NK-92 treated with Interleukin-12 subunit alpha and Interleukin-12 subunit beta, amount 100 ng/mL, for 24 hours (cell line): ENCODE measurements around the gene ADCY10.
"Not testable (repeated sequence)": the region's sequence is repeated elsewhere in the genome, so short reads cannot be mapped to it uniquely, and the experiment has no call there.

Experiments
- DNase-seq: peaks from one replicate; lab custom pipeline; 2025; lab: John Stamatoyannopoulos, UW

Gene ADCY10

DNA sequence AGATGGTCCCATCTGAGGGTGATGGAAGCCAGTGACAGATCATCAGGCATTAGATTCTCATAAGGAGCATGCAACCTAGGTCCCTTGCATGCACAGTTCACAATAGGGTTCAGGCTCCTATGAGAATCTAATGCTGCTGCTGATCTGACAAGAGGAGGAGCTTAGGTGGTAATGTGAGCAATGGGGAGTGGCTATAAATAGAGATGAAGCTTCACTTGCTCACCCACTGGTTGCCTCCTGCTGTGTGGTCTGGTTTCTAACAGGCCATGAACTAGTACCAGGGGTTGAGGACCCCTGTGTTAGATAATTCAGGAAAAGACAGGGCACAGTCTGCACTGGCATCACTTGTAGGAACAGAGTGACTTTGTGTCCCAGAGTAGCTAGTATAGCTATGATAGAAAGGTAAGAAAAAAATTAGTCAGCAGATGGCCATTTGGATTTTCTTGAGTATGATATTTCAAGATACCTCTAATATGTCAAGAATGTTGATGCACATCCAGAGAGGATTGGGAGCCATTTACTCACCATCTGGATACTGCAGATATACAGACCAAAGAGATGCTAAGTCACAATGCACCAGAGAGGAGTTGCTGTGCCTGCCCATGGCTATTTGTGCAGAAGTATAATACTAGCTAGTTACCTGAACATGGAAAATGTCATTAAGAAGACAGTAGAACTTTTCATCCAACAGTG is 53.6 kb downstream of the ADCY10 start:
- DNase-seq, result no peak

DNA sequence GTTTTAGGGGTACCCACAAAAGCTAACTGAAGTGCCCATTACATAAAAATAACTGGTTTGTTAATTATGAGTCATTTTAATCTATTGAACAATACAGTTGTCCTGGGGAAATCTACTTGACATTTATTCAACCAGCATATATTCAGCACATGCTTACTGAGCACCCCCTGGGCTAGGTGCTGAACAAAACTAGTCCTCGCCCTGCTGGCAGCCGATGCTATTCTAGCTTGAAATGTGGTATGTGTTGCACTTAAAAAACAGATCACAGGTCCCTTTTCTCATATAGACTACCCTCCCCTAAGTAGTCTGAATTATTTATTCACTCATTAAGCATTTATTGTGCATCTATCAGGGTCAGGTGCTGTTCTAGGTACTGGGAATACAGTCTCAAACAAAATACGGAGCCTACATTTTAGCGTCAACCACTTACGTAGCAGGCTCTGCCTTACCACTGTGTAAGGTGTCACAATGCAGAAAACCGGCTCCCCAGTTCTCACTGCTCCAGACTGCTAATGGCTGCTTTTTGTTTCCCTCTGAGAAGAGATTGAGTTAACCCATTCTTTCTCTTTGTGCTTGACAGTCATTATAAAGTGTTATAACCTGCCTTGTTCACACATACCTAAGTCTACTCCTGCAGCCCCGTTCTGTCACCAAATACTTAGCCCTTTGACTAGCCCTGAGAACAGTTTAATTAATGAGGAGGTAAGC is 57.1 kb downstream of the ADCY10 start:
- no peak for DNase-seq

DNA sequence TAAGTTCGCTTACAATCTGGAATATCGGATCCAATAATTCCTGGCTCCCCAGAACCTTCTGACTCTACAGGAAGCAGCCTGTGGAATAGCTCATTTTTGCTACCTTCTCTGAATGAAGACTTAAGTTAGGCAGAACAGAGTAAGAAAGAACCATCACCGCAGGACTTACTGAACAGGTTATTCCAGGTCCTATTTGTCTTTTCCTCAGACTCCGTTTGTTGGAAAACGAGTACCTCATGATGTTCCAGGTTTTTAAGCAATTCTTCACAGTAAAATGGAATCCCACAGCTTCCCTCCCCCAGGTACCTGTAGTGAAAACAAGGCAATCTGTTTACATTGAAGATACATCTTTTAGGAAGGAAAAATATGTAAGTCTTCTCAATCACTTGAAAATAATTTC is 59.8 kb downstream of the ADCY10 start:
- no peak for DNase-seq

DNA sequence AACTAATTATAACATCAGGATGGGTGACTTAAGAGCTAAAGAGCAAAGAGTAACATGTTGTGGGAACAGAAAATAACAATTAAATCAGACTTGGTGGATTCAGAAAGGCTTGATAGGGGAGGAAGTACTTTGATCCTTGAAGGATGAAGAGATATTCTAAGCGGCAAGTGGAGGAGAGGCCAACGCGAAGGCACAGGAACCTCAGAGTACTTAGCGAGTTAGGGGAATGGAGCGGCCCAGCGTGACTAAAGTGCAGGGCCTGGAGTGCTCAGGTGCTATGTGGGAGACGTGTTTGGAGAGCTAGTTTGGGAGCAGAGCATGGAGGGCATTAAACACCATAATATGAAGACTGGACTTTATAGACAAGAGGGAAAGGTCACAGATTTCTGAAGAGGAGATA is 64.3 kb downstream of the ADCY10 start:
- DNase-seq, result no peak

DNA sequence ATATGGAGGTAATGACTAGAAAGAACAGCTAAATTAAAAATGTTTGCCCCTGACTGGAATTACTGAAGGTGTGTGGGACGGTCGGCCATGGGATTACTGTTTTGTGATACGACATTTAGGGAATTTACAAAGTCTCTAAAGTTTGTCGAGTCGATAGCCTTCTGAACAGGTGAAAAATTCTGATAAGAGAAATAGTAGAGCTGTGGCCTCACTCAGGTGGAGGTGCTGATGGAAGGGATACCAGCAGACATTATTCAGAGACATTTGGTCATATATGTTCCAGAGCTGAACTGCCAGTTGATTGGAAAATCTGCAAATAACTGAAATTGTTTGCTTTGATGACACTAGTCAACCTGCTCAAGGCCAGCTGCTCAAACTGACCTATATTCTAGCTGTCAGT is 71.1 kb downstream of the ADCY10 start:
- no peak for DNase-seq

DNA sequence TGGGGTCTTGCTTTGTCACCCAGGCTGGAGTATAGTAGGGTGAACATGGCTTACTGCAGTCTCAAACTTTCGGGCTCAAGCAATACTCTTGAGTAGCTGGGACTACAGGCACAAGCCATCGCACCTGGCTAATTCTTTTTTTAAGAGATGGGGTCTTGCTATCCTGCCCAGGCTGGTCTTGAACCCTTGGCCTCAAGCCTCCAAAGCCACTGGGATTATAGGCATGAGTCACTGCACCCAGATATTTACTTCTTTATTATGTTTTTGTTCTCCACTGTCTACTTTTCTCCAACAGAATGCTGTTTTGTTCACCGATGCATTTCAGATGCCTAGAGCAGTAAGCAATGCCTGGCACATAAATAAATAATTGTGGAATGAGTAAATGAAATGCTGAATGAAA is 72.4 kb downstream of the ADCY10 start:
- no peak for DNase-seq

DNA sequence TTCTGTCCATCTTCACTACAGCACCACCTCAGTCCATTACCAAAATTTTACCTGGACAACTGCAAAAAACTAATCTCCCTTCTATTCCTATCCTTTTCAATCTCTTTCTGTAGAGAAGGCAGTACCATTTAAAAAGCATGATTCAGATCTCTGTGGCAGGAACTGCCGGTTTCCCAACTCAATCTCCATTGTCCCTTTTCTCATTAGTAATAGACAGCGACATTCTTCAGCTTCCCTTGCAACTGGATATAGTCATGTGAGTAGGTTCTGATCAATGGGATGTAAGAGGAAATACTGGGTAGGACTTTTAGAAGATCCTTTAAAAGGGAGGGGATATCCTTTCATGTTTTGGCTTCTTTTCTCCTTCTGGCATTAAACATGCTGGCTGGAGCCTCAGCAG is 74.9 kb downstream of the ADCY10 start:
- no peak for DNase-seq

DNA sequence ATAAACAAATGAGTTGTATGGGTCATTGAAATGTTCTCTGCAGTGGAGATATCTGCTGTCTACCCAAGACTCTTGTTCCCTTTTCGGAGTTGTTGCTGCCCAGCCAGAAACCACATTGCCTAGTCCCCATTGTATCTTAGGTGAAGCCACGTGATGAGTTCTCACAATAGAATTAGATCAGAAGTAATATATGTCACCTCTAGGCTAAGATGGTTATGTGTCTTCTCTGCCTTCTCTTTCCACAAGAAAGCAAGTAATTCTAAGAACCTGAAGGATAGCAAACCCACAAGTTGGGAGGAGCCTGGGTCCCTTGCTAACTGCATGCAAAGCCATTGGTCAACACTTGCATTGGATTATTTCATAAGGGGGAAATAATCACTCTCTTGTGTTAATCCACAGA is 76.6 kb downstream of the ADCY10 start:
- no peak for DNase-seq

DNA sequence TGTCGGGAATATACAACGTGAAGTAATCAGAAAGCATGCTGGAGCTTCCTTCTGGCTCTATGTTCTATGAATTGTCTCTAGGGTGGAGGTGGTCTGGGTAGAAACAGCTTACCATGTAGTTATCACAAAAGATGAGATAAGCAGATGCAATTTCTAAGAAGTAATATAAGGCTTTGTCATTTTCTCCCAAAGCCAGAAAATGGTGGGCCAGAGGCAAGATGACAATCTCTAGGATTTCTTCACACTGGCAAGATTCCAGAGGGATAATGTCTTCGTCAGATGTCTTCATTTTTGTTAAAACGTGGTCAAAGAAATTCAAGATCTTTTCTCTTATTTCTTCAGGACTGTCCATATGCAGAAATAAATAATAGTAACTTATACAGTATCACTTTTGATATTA is 77.7 kb downstream of the ADCY10 start:
- DNase-seq, result no peak

DNA sequence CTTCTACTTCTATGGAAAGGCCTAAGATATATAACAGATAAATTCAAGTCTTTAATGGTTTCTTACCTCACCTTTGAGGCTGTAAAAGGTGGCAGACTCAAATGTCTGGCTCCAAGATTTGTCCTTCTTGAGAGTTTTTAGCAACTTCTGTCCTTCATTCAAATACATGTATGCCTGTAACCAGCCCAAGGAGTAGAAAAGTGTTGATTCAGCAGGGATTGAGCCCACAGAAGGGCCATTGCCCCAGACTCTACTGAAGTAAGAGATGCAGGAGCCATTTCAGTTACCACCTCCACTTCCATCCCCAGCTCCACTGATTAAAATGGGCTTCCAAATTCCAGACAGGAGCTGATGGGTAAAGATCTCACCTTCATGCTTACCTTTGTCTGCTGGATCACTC is 80.0 kb downstream of the ADCY10 start:
- no peak for DNase-seq

DNA sequence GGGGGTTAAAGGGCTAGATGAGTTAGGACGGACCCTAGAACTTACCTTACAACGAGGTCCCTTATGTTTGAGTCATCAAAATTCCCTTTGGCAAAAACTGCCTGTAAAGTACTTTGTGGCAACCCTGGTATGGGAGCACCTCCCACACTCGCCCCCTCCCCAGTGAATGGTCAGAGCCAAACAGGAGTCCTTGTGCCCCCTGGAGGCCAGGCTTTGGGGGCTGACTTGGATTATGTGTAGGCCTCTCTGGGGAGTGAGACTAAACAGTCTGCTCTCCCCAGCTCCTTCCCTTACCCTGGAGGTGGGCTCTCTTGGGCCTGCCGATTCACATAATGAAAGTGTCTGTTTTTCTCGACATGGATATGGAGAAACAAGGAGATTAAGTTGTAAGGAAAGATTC is 81.2 kb downstream of the ADCY10 start:
- no peak for DNase-seq

DNA sequence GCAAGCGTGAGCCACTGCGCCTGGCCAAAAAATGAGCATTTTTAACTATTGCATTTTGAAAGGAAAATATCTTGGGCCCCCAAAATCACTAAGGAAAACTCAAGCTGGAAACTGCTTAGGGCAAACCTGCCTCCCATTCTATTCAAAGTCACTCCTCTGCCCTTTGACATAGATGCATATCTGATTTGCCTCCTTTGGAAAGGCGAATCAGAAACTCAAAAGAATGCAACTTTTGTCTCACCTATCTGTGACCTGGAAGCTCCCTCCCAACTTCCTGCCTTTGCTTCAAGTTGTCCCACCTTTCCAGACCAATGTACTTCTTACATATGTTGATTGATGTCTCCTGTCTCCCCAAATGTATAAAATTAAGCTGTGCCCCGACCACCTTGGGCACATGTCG is 83.3 kb downstream of the ADCY10 start:
- DNase-seq, result not testable (repeated sequence)

DNA sequence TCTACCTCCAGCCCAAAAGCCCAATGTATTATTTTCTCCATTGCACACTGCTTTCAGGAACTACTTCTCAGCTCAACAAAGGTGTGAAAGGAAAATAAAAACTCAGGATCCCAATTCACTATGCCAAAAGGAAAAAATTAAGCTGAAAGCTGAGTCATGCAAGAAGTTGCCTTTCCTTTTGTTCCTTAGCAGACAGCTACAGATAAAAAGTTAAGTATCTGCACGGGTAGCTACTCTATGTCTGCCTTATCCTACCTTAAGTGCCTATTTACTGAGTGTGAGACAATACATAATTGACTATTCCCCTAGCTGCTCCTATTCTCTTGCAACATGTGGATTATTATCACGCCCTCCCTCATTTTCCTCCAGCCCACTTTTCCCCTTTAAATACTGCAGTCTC is 84.1 kb downstream of the ADCY10 start:
- DNase-seq, result no peak

DNA sequence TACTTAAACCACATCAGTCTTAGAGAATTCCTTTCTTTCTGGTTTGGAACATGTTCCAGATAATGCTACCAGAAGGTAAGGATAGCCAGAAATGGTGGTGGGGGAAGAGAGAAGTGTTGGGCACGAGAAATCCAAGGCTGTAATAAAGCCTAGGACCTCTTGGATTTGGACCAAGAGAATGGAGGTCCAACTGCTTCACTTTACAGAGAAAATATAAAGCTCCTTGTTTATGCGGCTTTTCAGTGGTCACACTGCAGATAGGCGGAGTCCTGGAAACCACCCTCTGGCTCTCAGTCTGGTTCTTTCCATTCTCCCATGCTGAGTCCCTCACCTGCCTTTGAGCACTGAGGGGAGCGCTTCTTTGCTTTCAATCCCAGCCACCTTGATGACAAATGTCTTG is 87.8 kb downstream of the ADCY10 start:
- no peak for DNase-seq

DNA sequence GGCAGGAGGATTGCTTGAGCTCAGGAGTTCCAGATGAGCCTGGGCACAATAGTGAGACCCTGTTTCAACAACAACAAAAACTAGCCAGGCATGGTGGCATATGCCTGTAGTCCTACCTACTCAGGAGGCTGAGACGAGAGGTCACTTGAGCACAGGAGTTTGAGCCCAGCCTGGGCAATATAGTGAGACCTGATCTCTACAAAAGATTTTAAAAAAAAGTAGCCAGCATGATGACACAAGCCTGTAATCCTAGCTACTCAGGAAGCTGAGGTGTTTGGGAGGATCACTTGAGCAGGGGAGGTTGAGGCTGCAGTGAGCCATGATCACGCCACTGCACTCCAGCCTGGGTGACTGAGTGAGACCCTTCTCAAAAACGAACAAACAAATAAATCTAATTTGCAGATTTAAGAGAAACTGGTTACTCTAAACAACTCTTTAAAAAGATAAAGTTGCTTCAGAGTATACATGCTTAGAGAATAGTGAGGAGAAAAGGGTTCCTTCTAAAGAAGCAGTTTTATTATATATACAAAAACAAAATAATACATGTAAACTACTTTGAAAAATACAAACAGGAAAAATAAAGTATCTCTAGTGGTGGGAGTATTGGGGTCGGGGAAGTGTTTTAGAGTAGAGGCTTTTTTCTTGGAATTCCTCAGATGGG is 88.4 kb downstream of the ADCY10 start:
- DNase-seq, result no peak

DNA sequence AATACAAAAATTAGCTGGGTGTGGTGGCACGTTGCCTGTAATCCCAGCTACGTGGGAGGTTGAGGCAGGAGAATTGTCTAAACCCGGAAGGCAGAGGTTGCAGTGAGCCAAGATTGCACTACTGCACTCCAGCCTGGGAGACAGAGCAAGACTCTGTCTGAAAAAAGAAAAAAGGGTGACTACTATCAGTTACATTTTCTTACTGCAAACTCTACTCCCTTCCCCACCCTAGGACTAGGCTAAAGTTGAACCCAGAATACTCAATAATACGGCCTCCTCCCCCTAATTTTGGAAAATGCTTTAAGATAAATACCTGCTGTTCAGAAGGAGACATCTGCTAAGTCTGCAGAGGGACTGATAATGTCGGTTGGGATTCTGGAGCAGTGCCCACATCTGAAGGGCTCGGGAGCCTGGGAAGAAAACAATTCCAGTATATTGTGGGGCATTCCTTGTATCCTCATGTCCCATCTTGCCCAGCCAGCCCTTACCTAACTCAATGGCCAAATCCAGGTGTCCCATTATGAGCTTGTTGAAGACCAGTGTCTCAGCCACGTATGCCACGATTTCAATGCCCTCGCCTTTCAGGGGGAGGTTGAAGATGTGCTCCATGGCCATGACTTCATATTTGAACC is 89.7 kb downstream of the ADCY10 start:
- no peak for DNase-seq

DNA sequence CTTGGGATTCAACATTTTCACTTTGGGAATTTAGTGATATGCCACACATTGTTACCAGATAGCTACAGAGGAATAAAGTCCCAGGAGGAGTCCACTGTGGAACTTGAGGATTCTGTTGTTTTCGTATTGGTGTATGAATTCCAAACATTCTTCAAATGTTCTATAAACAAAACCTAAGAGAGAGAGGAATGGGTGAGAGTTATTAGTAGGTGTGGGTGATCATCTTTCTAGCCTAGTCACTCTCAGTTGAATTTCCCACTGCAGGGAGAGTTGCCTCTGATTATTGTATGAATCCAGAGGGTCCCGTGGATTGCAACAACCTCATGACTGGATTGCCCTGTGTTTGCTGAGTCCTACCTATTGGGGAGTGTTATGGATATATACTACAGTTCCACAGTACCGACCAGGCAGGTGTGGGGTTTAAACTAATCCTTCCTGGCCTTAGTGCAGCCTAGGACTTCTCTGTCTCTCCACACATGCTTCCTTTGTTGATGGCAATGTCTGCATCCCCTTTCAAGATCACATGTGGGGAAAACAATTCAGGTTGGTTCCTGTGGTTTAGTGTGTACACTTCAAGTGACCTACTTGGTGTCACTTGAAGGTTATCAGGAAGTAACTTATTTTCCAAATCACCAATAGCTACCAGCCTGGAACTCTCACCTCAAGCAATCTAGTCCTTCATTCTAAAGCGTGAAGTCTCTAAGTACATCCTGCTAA is 91.8 kb downstream of the ADCY10 start:
- no peak for DNase-seq

DNA sequence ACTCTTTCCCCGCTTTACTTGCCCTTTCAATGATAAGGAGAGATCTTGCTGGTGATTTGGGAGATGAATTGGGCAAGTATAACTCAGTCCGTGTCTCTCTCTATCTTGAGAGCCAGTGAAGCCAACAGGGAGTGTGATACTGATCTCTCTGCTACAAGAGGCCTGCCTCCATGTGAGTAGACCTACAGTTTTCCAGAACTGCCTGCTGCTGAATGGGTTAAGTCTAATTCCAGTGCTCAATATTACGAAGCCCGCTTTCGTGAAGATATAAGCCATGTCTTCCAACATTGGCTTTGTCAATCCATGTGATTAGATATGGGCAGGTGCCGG is 92.6 kb downstream of the ADCY10 start:
- DNase-seq, result no peak

DNA sequence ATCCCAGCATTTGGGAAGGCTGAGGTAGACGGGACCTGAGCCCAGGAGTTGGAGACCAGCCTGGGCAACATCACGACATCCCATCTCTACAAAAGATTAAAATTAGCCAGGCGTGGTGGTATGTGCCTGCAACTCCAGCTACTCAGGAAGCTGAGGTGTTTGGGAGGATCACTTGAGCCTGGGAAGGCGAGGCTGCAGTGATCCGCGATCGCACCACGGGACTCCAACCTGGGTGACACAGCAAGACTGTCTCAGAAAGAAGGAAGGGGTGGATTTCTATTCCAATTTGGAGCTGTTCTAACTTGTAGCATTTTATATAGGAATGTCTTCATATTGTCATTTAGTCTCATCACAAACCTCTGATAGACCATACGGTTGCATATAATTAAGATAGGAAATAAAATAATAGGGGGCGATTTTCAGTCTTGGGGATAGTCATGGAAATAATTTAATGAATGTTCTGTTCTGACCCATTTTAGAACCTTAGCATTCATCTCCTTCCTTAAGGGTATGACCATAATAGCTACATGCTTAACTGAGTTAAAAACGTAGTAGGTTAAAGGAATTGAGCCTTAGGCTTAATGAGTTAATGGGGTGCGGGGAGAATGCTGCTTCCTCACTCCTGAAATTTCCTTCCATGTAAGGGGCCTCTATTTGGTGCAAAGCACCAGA is 93.1 kb downstream of the ADCY10 start:
- no peak for DNase-seq

DNA sequence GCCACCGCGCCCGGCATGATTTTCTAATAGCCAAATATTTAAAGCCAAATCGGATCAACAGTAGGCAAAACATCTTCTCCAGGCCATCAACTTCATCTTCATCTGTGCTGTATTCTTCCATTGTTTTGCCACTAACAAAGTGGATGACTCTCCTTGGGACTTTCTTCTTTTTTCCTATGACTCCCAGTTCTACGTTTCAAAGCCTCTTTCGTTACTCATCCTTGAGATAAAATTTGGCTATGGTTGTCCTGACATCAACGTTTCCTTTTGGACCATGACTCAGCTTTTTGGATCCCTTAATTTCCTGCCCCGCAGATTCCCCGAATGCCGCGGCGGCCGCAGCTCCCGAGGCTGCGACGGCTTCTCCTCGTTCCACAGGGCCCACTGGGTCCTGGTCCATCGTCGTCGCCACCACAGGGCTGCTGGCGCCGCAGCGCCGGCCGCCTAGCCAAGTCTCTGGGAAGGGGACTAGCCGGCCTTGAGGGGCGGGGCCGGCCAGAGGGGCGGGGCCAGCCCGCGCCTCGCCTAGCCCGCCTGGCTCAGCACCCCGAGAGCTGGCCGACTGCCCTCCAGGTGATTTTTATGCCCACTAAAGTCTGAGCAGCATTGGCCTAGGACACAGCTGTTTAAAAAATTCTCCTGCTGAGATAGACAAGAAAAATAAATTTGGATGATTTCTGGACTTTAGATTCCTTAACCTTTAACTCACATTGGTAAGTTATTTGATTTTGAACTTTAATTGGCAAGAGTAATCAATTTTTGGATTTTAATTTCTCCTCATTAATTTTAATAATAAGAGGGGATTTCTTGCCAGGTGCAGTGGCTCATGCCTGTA is 93.9 kb downstream of the ADCY10 start:
- DNase-seq, result no peak

DNA sequence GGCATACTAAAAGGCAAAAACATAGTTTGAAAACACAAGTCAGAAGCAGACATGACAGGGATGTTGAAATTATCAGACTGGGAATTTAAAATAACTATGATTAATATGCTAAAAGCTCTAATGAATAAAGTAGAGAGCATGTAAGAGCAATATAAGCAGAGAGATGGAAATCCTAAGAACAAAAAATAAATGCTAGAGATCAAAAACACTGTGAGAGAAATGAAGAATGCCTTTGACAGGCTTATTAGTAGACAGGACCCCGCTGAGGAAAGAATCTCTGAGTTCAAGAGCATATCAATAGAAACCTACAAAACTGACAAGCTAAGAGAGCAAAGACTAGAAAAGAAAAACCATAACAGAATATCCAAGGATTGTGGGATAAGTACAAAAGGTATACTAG is 98.3 kb downstream of the ADCY10 start:
- no peak for DNase-seq
